GM19193 (cell line): Measurements from ENCODE around the gene KLHL11.

ENCODE experiments used
- POLR2A ChIP-seq: IDR thresholded peaks from 4 replicates; pipeline ENCODE4 v1.6.1; 2011; ENCODE audit not compliant: insufficient read depth, insufficient read length; ENCODE audit errors: extremely low read depth

KLHL11 gene

DNA sequence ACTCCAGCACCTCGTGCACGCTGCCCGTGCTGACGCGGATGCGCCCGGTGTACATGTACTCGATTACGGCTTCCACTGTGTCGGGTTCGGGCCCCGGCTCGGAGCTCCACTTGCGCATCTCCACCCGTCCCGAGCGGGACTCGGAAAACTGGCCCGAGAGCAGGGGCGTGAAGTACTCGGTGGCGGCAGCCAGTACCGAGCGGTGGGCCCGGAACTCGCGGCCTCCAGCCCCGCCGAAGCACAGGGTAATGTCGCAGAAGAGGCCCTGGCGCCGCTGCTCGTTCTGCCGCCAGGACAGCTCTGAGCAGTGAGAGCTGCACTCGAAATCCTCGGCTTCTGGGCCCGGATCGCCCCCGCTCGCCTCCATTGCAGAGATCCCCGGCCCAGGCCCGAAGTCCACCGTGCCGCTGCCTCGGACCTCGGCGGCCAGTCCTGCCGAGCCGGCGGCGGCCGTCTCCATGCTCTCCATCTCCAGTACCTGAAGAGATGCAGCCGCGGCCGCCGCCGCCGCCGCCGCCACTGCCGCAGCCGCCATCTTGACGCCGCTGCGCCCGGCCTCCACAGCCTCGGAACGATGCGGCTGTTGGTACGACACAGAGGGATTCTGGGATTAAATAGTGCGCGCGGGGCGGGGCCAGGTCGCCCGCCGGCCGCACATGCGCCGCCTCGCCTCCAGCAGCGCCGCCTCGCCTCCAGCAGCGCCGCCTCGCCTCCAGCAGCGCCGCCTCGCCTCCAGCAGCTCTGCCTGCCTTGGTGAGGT is at the start of gene KLHL11:
KLHL11 (minus strand) TSS at position 588 of the 760 bp plus-strand sequence; CDS start at position 535, 53 bp downstream.
- TF ChIP-seq POLR2A: peak; percentile 96

- TF ChIP-seq POLR2A: no peak
Observed at GRCh38 chr17:41915020-41915419, 49.8 kb upstream of the KLHL11 start.

GRCh38 chr17:41914358-41914766 is 49.1 kb upstream of the KLHL11 start:
- TF ChIP-seq POLR2A: no peak

DNA sequence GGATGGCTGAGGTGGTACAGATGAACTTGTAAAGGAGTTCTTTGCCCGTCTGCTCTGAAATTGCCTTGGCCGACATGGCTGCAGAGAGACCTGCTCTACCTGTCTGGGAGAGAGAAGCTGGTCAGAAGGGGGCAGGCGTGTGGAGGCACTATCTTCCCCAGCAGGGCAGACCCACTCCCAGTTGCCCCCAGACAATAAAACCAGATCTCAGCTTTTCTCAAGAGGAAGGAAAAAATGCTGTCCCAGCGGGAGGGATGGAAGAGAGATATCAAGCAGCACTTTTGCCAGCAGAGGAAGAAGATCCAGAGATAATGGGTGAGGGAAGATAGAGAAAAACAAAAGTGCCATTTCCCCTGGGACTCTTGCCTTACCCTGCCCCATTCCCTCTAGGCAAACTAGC is 48.6 kb upstream of the KLHL11 start:
- TF ChIP-seq POLR2A: no peak

DNA sequence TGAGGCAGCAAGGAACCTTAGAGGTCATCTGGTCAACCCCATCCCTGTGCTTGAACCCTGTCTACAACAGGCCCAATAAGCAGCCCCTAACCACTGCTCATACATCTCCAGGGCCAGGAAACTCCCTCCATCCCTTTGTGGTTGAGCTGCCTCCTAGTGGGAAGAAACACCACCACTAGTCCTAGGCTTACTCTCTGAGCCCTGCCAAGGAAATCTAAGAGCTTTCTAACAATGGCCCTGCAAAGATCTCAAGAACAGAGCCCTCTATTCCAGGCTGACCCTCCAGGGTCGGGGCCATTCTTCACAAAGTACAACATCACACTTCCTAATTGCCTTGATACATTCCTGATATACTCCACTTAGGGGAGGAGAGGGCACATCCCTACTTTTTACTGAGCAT is 47.7 kb upstream of the KLHL11 start:
- TF ChIP-seq POLR2A: no peak

GRCh38 chr17:41910701-41911391 is 45.6 kb upstream of the KLHL11 start:
- TF ChIP-seq POLR2A: no peak

GRCh38 chr17:41909088-41909487 is 43.9 kb upstream of the KLHL11 start:
- no peak for TF ChIP-seq POLR2A

GRCh38 chr17:41907633-41908539 is 42.7 kb upstream of the KLHL11 start:
- no peak for TF ChIP-seq POLR2A

DNA sequence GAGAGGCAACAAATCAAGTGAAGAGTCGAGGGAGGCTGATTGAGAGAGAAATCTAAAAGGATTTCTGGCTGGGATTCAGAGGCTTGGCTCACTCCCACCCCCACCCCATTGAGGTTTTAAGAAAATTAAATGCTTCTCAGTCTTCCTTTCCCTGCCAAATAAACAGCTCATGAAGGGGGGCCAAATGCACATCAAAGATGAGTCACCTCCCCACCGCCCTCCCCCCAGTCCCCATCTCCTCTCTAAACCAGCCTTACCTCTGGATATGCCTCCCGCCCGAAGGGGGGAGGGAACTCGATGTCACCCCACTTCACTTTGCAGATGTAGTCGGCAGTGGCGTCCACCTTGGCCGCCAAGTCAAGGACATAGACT is 41.9 kb upstream of the KLHL11 start:
- no peak for TF ChIP-seq POLR2A

- no peak for TF ChIP-seq POLR2A
Observed at GRCh38 chr17:41906465-41907184, 41.4 kb upstream of the KLHL11 start.

DNA sequence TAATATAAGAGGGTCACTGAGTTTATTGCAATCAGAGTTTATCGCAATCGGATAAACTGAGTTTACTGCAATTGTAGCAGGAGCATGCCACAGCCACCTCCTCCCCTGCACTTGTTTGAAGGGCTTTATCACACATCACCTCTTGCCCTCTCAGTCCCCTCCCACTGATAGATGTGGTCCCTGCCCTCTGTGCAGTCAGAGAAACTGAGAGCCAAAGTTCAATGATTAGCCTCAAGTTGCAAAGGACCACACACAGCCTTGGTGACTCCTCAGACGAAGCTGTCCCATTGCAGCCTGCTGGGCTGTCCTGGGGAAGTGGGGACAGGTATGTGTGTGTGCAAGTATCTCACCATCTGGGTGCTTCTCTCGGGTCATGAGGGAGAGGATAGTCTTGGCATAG is 39.9 kb upstream of the KLHL11 start:
- no peak for TF ChIP-seq POLR2A

GRCh38 chr17:41904242-41904841 is 39.1 kb upstream of the KLHL11 start:
- no peak for TF ChIP-seq POLR2A

- TF ChIP-seq POLR2A: no peak
Observed at GRCh38 chr17:41901646-41902045, 36.4 kb upstream of the KLHL11 start.

GRCh38 chr17:41896726-41897125 is 31.5 kb upstream of the KLHL11 start:
- no peak for TF ChIP-seq POLR2A

GRCh38 chr17:41895617-41896016 is 30.4 kb upstream of the KLHL11 start:
- TF ChIP-seq POLR2A: no peak

- no peak for TF ChIP-seq POLR2A
Observed at GRCh38 chr17:41894791-41895331, 29.6 kb upstream of the KLHL11 start.
